Suprapubic skin (tissue), 4 donors: ENCODE results near the gene KLK12. TPM values are rescaled to one million over a fixed set of nuclear protein-coding genes. Genes with fewer than 3 reads are reported as not detected.

Experiments used
- DNase-seq, 2 donors: peaks; one replicate each; pipeline ENCODE4 v3.0.0-alpha.2; 2019; ENCODE audit warnings: low spot score in 2 of 2
- H3K27ac ChIP-seq: fragments of 200-600 bp; sonication (generic); one replicate; pipeline ENCODE4 v1.5.1; 2019
- H3K27me3 ChIP-seq: fragments of 200-600 bp; sonication (generic); one replicate; pipeline ENCODE4 v1.5.1; 2019
- H3K36me3 ChIP-seq: fragments of 200-600 bp; sonication (generic); one replicate; pipeline ENCODE4 v1.5.1; 2019
- H3K4me1 ChIP-seq: fragments of 200-600 bp; sonication (generic); one replicate; pipeline ENCODE4 v1.5.1; 2019
- H3K4me3 ChIP-seq: fragments of 200-600 bp; sonication (generic); one replicate; pipeline ENCODE4 v1.5.1; 2019; ENCODE audit warnings: mild to moderate bottlenecking
- H3K9me3 ChIP-seq: fragments of 200-600 bp; sonication (generic); one replicate; pipeline ENCODE4 v1.5.1; 2019
- CTCF ChIP-seq, 2 donors: fragments of 200-600 bp in 1 of 2; fragments of 450-650 bp in 1 of 2; sonication (generic) in 1 of 2; IDR thresholded peaks; one replicate each; pipeline ENCODE4 v1.5.1; 2016 to 2019; ENCODE audit warnings: antibody characterized with exemption in 2 of 2, mild to moderate bottlenecking in 1 of 2, moderate library complexity in 1 of 2
- EP300 ChIP-seq: sonication (generic); formaldehyde crosslinking; IDR thresholded peaks from one replicate; pipeline ENCODE4 v1.6.1; 2017; ENCODE audit warnings: antibody characterized with exemption
- POLR2A ChIP-seq, 2 donors: fragments of 450-650 bp; IDR thresholded peaks; one replicate each; pipeline ENCODE4 v1.6.1; 2017; ENCODE audit warnings: antibody characterized with exemption in 2 of 2, mild to moderate bottlenecking in 2 of 2, moderate library complexity in 2 of 2
- POLR2AphosphoS5 ChIP-seq, 3 donors: sonication (generic); formaldehyde crosslinking; IDR thresholded peaks; one replicate each; pipeline ENCODE4 v1.6.1; 2017; ENCODE audit warnings: antibody characterized with exemption in 3 of 3
- WGBS: methylation state at CpG from one replicate; pipeline ENCODE4 v1.1.5; 2018; 5-methylcytosine and 5-hydroxymethylcytosine counted together
- total RNA-seq, 4 donors: library from RNA; depleted of rRNA; stranded (reverse); fragments of >200 nt; gene quantifications; one replicate each; pipeline ENCODE4 v1.1.0, GENCODE V29; 2016

KLK12 gene
- total RNA-seq, 4 donors from 2014 or later = 2.6 to 5.0 TPM; not detected in 2

GRCh38 chr19:51002089-51002532 lies 32.7 kb downstream of the KLK12 start:
- no peak for DNase-seq
- Histone ChIP-seq H3K4me3 (peak overlapping the region; percentile 35), H3K27ac (peak overlapping the region; percentile 65), H3K9me3 (no peaks in the 10 kb centered on the region), H3K4me1 (peaks cover 21% of the 10 kb centered on the region), H3K36me3 (no peaks in the 10 kb centered on the region), H3K27me3 (peaks cover 53% of the 10 kb centered on the region)
- 26% methylated on average over 12 of the region's 12 CpGs for WGBS
- TF ChIP-seq CTCF (IDR thresholded peaks at IDR 0.05) (no peak), POLR2A (IDR thresholded peaks at IDR 0.05) (no peak)

- Histone ChIP-seq H3K4me1 (peaks cover 21% of the 10 kb centered on the region), H3K4me3 (peak within 1 kb of the TSS; percentile 35), H3K9me3 (no peaks in the 10 kb centered on the region), H3K27ac (peak within 1 kb of the TSS; percentile 65), H3K36me3 (no peaks in the 10 kb centered on the region), H3K27me3 (peaks cover 50% of the 10 kb centered on the region)
- 15% methylated on average over 7 of the region's 7 CpGs for WGBS
- no peak for TF ChIP-seq EP300
- no peak for TF ChIP-seq CTCF (IDR thresholded peaks at IDR 0.05)
- no peak for TF ChIP-seq POLR2A (IDR thresholded peaks at IDR 0.05)
- no peak for TF ChIP-seq POLR2AphosphoS5 (IDR thresholded peaks at IDR 0.05)
- no peak for DNase-seq
Measured at GRCh38 chr19:51001515-51001914, 33.3 kb downstream of the KLK12 start, which contains the start of gene KLK8. Gene KLK8 (minus strand): TSS chr19:51001604. CDS start chr19:51001167, 437 bp downstream.

GRCh38 chr19:51000981-51001380 lies 33.8 kb downstream of the KLK12 start:
- Histone ChIP-seq H3K4me1 (peaks cover 21% of the 10 kb centered on the region), H3K27me3 (peaks cover 46% of the 10 kb centered on the region), H3K4me3 (peak overlapping the region; percentile 35), H3K36me3 (no peaks in the 10 kb centered on the region), H3K9me3 (no peaks in the 10 kb centered on the region), H3K27ac (peak overlapping the region; percentile 65)
- 31% methylated on average over 15 of the region's 16 CpGs for WGBS
- TF ChIP-seq POLR2A (IDR thresholded peaks at IDR 0.05) = no peak
- TF ChIP-seq EP300 = no peak
- no peak for TF ChIP-seq CTCF (IDR thresholded peaks at IDR 0.05)
- no peak for TF ChIP-seq POLR2AphosphoS5 (IDR thresholded peaks at IDR 0.05)
- no peak for DNase-seq

GRCh38 chr19:51000426-51000825 lies 34.4 kb downstream of the KLK12 start:
- 94% methylated on average over 3 of the region's 10 CpGs for WGBS
- Histone ChIP-seq H3K27me3 (peaks cover 46% of the 10 kb centered on the region), H3K4me1 (peaks cover 21% of the 10 kb centered on the region), H3K4me3 (peak overlapping the region; percentile 35), H3K27ac (no peak overlapping the region), H3K9me3 (no peaks in the 10 kb centered on the region), H3K36me3 (no peaks in the 10 kb centered on the region)
- TF ChIP-seq EP300 (no peak), CTCF (IDR thresholded peaks at IDR 0.05) (no peak), POLR2A (IDR thresholded peaks at IDR 0.05) (no peak)
- DNase-seq = no peak

DNA sequence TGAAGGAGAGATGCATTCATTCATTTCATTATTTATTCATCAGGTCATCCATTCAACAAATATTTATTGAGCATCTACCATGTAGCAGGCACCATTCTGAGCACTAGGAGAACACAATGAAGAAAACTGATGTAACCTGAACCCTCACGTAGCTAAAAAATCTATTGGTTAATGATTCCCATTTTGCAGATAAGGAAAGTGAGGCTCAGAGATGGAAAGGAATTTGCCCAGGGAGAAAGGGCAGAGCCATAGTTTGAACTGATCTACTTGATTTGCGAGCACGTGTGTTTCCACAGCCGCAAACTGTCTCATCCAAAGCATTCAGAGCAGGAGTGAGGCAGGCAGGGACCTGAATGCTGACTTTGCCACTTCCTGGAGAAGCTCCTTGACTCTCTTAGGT lies 36.1 kb downstream of the KLK12 start:
- Histone ChIP-seq H3K36me3 (no peaks in the 10 kb centered on the region), H3K27ac (no peak overlapping the region), H3K9me3 (no peaks in the 10 kb centered on the region), H3K4me1 (peaks cover 21% of the 10 kb centered on the region), H3K4me3 (no peak overlapping the region), H3K27me3 (peaks cover 45% of the 10 kb centered on the region)
- no peak for TF ChIP-seq EP300
- no peak for TF ChIP-seq CTCF (IDR thresholded peaks at IDR 0.05)
- TF ChIP-seq POLR2A (IDR thresholded peaks at IDR 0.05) = no peak
- TF ChIP-seq POLR2AphosphoS5 (IDR thresholded peaks at IDR 0.05) = no peak
- 63% methylated on average over 4 of the region's 4 CpGs for WGBS
- no peak for DNase-seq
